ENCODE data around the gene ST6GALNAC3.

The ST6GALNAC3 gene

GRCh38 chr1:76593141-76593540, 518.6 kb downstream of the ST6GALNAC3 start (continued):
- no peak for TF ChIP-seq ZNF239 (tag by site-specific recombination; IDR thresholded peaks at IDR 0.05)
- no peak for TF ChIP-seq ZEB2 (tag by site-specific recombination; IDR thresholded peaks at IDR 0.05)
- no peak for TF ChIP-seq ZNF645 (tag by site-specific recombination; IDR thresholded peaks at IDR 0.05)
- TF ChIP-seq PBX3 (CRISPR knock-in tag; IDR thresholded peaks at IDR 0.05), result no peak
- no peak for TF ChIP-seq KLF17 (tag by site-specific recombination; IDR thresholded peaks at IDR 0.05)

DNA sequence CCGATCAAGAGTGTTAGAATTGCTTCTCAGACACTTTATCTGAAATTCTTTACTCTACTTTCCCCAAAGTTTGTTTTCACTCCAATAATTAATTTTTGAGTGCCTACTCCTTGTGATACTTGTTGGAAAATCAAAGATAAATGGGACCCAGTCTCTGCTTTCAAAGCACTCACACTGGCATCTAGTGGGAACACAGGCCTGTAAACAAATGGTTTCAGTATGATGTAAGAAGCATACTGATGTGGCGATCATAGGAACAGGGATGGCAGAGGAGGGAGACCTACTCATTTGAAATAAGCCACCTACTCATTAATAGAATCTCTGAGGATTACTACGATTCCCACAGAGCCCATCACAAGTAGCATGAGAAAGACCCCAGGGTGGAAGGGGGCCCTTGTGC, 519.1 kb downstream of the ST6GALNAC3 start:
- ChIA-PET POLR2A (no interaction called here), CTCF (no interaction called here)
- Histone ChIP-seq H3K27ac (ENCODE audit: extremely low read depth, low read depth, low read length) (no peak overlapping the region), H3K4me1 (ENCODE audit: control insufficient read depth, insufficient read depth, low read length) (no peaks in the 10 kb centered on the region), H3K4me3 (ENCODE audit: low read depth, low read length) (no peak overlapping the region), H3K9me3 (ENCODE audit: control insufficient read depth, insufficient read depth, low read depth, low read length) (no peaks in the 10 kb centered on the region), H3K36me3 (ENCODE audit: control insufficient read depth in 2 of 2, insufficient read depth in 1 of 2, low read length in 2 of 2) (no peaks in the 10 kb centered on the region)
- TF ChIP-seq ZNF19 (tag by site-specific recombination; IDR thresholded peaks at IDR 0.05; ENCODE audit: low read depth) (no peak), CTCF (tag by site-specific recombination; IDR thresholded peaks at IDR 0.05) (no peak), PRDM1 (tag by site-specific recombination; IDR thresholded peaks at IDR 0.05) (no peak), ZNF274 (IDR thresholded peaks at IDR 0.05; ENCODE audit: low read length) (no peak), ZNF274 (tag by site-specific recombination; IDR thresholded peaks at IDR 0.05; ENCODE audit: borderline replicate concordance) (no peak), ZNF148 (tag by site-specific recombination; IDR thresholded peaks at IDR 0.05; ENCODE audit: borderline replicate concordance) (no peak), BCL11B (tag by site-specific recombination; IDR thresholded peaks at IDR 0.05; ENCODE audit: low read depth) (no peak), ZNF629 (tag by site-specific recombination; IDR thresholded peaks at IDR 0.05) (no peak), EGR2 (tag by site-specific recombination; IDR thresholded peaks at IDR 0.05; ENCODE audit: low read depth) (no peak), ZNF518A (tag by site-specific recombination; conservative IDR thresholded peaks at IDR 0.05; ENCODE audit: low read depth) (no peak), ZSCAN4 (tag by site-specific recombination; IDR thresholded peaks at IDR 0.05) (no peak), ZNF558 (tag by site-specific recombination; IDR thresholded peaks at IDR 0.05) (no peak), ZFP3 (tag by site-specific recombination; IDR thresholded peaks at IDR 0.05; ENCODE audit: low read depth) (no peak), SALL2 (tag by site-specific recombination; IDR thresholded peaks at IDR 0.05; ENCODE audit: borderline replicate concordance) (no peak), ZNF510 (tag by site-specific recombination; IDR thresholded peaks at IDR 0.05; ENCODE audit: insufficient replicate concordance) (no peak), ZEB2 (tag by site-specific recombination; IDR thresholded peaks at IDR 0.05) (no peak)

Measured in HEK293 (cell line).